ENCODE results near the gene FBP2. TPM values are rescaled to one million over a fixed set of nuclear protein-coding genes. Genes with fewer than 3 reads are reported as not detected.

The FBP2 gene
- total and polyA plus RNA-seq, 12 donors = 0.15 to 4.6 (median 0.37) TPM; not detected in 1

DNA sequence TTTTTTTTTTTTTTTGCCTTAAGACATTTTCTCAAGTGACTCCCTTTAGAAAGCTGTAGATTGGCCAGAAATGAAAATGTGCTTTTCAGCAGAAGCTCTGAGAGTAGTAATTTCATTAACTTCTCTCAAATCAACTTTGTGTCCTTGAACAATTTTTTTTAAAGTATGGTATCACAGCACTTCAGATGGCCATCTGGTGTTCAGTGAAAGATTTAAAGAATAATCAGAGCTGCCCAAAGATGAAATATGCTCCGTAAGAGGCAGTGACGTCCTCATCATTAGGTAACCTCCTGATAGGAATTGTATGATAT, 81.7 kb downstream of the FBP2 start:
- Histone ChIP-seq H3K4me3 (no peak overlapping the region), H3K9me3 (replicated peaks in 1 of 3) (no peaks in the 10 kb centered on the region), H3K27me3 (no peaks in the 10 kb centered on the region), H3K4me1 (replicated peaks in 1 of 2) (peaks cover 4 to 5% of the 10 kb centered on the region in 2 donors), H3K36me3 (replicated peaks in 1 of 2) (no peaks in the 10 kb centered on the region), H3K27ac (no peak overlapping the region)
- intact Hi-C loops (cut with DNase I) = no loop called here
- no peak for TF ChIP-seq POLR2A (IDR thresholded peaks at IDR 0.05)
- TF ChIP-seq, protein P1, sequence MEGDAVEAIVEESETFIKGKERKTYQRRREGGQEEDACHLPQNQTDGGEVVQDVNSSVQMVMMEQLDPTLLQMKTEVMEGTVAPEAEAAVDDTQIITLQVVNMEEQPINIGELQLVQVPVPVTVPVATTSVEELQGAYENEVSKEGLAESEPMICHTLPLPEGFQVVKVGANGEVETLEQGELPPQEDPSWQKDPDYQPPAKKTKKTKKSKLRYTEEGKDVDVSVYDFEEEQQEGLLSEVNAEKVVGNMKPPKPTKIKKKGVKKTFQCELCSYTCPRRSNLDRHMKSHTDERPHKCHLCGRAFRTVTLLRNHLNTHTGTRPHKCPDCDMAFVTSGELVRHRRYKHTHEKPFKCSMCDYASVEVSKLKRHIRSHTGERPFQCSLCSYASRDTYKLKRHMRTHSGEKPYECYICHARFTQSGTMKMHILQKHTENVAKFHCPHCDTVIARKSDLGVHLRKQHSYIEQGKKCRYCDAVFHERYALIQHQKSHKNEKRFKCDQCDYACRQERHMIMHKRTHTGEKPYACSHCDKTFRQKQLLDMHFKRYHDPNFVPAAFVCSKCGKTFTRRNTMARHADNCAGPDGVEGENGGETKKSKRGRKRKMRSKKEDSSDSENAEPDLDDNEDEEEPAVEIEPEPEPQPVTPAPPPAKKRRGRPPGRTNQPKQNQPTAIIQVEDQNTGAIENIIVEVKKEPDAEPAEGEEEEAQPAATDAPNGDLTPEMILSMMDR (IDR thresholded peaks at IDR 0.05) = peak in 1 of 6 experiments; percentile 15
- WGBS, 4 donors = 31 to 41% (median 35%) methylated on average over 2 of the region's 2 CpGs
- no peak for DNase-seq

DNA sequence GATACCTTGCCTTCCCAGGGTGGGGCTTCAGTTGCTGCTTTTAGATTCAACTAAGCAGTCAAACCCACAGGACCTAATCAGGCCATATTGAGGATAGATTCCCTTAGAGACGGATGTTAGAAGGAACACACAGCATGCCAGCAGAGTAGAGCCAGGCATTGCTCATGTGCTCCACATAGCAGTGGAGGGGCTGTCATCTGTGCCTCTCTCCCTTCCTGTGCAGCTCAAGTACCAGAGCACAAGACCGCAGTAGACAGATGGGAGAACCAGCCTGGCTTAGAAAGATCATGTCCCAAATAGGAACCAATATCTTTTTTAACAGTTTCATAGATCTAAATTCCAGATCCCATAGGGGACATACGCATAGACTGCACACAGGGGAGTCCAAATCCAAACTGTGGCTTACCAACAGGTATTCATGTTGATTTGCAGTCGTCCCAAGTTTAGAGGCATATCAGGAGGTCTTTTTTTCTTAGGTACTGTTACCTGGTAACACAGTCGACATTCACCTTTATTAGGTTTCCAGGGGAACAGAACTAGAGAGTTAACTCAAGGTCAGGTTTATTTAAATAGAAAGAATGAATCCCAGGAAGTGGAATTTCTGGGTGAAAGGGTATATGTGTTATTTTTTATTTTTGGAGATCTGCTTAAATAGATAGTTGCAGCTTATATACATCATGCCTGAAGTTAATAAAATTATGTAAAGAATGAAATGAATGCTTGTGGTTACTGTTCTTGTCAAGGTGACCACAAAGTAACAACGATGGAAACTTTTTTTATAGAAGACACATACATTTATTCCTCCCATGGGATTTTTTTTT, 82.3 kb downstream of the FBP2 start:
- H3K4me3 ChIP-seq = no peak overlapping the region
- whole genome bisulfite sequencing, 4 donors = 52 to 67% (median 59%) methylated on average over 4 to 6 of the region's 6 CpGs
- intact Hi-C loops (cut with DNase I) = no loop called here

More for the DNA sequence above, 82.3 kb downstream of the FBP2 start:
- Histone ChIP-seq H3K4me1 (replicated peaks in 1 of 2) (peaks cover 4 to 5% of the 10 kb centered on the region in 2 donors), H3K27me3 (no peaks in the 10 kb centered on the region), H3K9me3 (replicated peaks in 1 of 3) (no peaks in the 10 kb centered on the region), H3K36me3 (replicated peaks in 1 of 2) (no peaks in the 10 kb centered on the region), H3K27ac (no peak overlapping the region)
- no peak for DNase-seq
- no peak for TF ChIP-seq POLR2A (IDR thresholded peaks at IDR 0.05)
- TF ChIP-seq, protein P1 (IDR thresholded peaks at IDR 0.05) = no peak

Other genes with a start within 250 kb of the FBP2 start
- gene PCAT7, start 38.7 kb downstream of the FBP2 start, total RNA-seq = under 1 TPM in 6 of 9 donors, not detected in 3; 0.06 to 0.47 (median 0.18) TPM
- gene PCAT7, start 38.7 kb downstream of the FBP2 start, polyA plus RNA-seq = under 1 TPM in 2 of 3 donors, not detected in 1; 0.03 to 0.16 TPM
- 10 to 100 TPM in 8 of 9 donors, 1 to 10 TPM in 1; 2.1 to 47.1 (median 32.9) TPM for gene FBP1, start 45.7 kb upstream of the FBP2 start, total RNA-seq
- 10 to 100 TPM; 29.5 to 61.1 (median 51.1) TPM for gene FBP1, start 45.7 kb upstream of the FBP2 start, polyA plus RNA-seq
- 10 to 100 TPM; 49.1 to 99.6 (median 64.1) TPM for gene AOPEP, start 132.9 kb upstream of the FBP2 start, total RNA-seq
- 10 to 100 TPM; 31.0 to 95.1 (median 77.8) TPM for gene AOPEP, start 132.9 kb upstream of the FBP2 start, polyA plus RNA-seq

Measured in adrenal gland (tissue), 12 donors.